Heart right ventricle (tissue), 16 donors: Measurements from ENCODE around the gene ADAMTSL2. TPM values are rescaled to one million over a fixed set of nuclear protein-coding genes. Genes with fewer than 3 reads are reported as not detected.
A peak's percentile ranks its signal among the peaks of the same experiment; 100 is the strongest.

Experiments used
- ATAC-seq, 8 donors: fragments of 200-7000 bp; cut with Tn5 transposase; one replicate each; pipeline ENCODE4 v1.9.1; 2020; ENCODE audit warnings: mild to moderate bottlenecking in 8 of 8, moderate library complexity in 8 of 8, moderate number of reproducible peaks in 1 of 8
- DNase-seq, 2 donors: peaks; one replicate each; pipeline ENCODE4 v3.0.0-alpha.2; 2020
- H3K27ac ChIP-seq, 10 donors: fragments of 200-600 bp; sonication (generic) in 2 of 10; one replicate each; pipeline versions ENCODE4 v1.5.0 to v1.8.0; 2020 to 2022; ENCODE audit warnings: mild to moderate bottlenecking in 3 of 10
- H3K27me3 ChIP-seq, 7 donors: fragments of 200-600 bp; one replicate each; pipeline ENCODE4 v1.8.0; 2021 to 2022; ENCODE audit warnings: mild to moderate bottlenecking in 2 of 7
- H3K36me3 ChIP-seq, 9 donors: fragments of 200-600 bp; sonication (generic) in 1 of 9; one replicate each; pipeline versions ENCODE4 v1.5.0 to v1.8.0; 2020 to 2022; ENCODE audit warnings: mild to moderate bottlenecking in 2 of 9
- H3K4me1 ChIP-seq, 9 donors: fragments of 200-600 bp; sonication (generic) in 1 of 9; one replicate each; pipeline versions ENCODE4 v1.5.0 to v1.8.0; 2020 to 2022; ENCODE audit warnings: mild to moderate bottlenecking in 4 of 9
- H3K4me3 ChIP-seq, 10 donors: fragments of 200-600 bp; sonication (generic) in 2 of 10; one replicate each; pipeline versions ENCODE4 v1.5.0 to v1.8.0; 2020 to 2022; ENCODE audit warnings: mild to moderate bottlenecking in 7 of 10, moderate library complexity in 2 of 10
- H3K9me3 ChIP-seq, 11 donors: fragments of 200-600 bp in 10 of 11; sonication (generic) in 2 of 11; one replicate each; pipeline versions ENCODE4 v1.5.0 to v1.8.0; 2013 to 2022; ENCODE audit warnings: mild to moderate bottlenecking in 2 of 11, control low read depth in 1 of 11, moderate library complexity in 1 of 11
- WGBS, 2 donors: extraction: QIAGEN DNeasy Blood & Tissue Kit; methylation state at CpG; one replicate each; pipeline ENCODE4 v1.1.7; 2013; ENCODE audit warnings: inconsistent platforms in 1 of 2; 5-methylcytosine and 5-hydroxymethylcytosine counted together
- intact Hi-C, 10 donors: fragments of 100-400 bp; cut with DNase I; formaldehyde crosslinking; loops; one replicate each; pipeline versions ENCODE4 v1.11.1 to v1.14.2; 2022
- polyA plus RNA-seq, 2 donors: library from polyadenylated mRNA; stranded (reverse); fragments of 200-250 nt; gene quantifications; one replicate each; pipeline ENCODE4 v1.2.3, GENCODE V29; 2013
- total RNA-seq, 10 donors: library from RNA; stranded (reverse); fragmentation: NEBNext Ultra II Directional in 3 of 10; extraction: Animal tissue kit (Norgen Biotek cat#: 25700) in 3 of 10; gene quantifications; one replicate each; pipeline versions ENCODE4 v1.2.1 to v1.2.4, GENCODE V29; 2021 to 2023
- TF ChIP-seq, protein P1 (sequence below), 9 donors: fragments of 200-600 bp; sonication (generic) in 2 of 9; IDR thresholded peaks; one replicate each; pipeline versions ENCODE4 v1.5.0 to v1.8.0; 2021 to 2022; ENCODE audit warnings: antibody characterized with exemption in 9 of 9, mild to moderate bottlenecking in 5 of 9, moderate library complexity in 1 of 9
- donor health status: Arrhythmogenic right ventricular cardiomyopathy.
- donor health status: ischemic (EF 13 %, LVEDD 7.1; RV severe dilation, severe dysfunction).
- donor health status: healthy with polysubstance abuse.
- donor health status: DM: no; HTN: yes; CAD: no.
- donor health status: DM: no; HTN: no; CAD: no.
- donor health status: ischemic (EF 25% LVEDD 6.9; RV normal size, moderate dysfunction).
- donor health status: ischemic (EF 25% LVEDD 5.7; RV mildly dilated, moderate dysfunction).
- donor health status: healthy.
- donor health status: DM: yes; HTN: yes; CAD: no.
- donor health status: Ischemic cardiomyopathy.
- donor health status: ischemic (EF 35%, LVEDD 5.7; RV mildly dilated, moderate dysfunction).
- donor health status: nonischemic (EF 11% LVEDD 7.7; RV severe dilation, severe dysfunction).
- donor health status: DM: yes; HTN: yes; CAD: no.
- donor health status: PGD.
- donor health status: ischemic (EF 29% LVEDD 5.4; RV normal size, mild dysfunction).
- donor health status: nonischemic (EF 23%, LVEDD 6.1; RV moderate dilation, normal function).

ADAMTSL2 gene
- total and polyA plus RNA-seq, 12 donors = 2.0 to 9.1 (median 4.5) TPM

GRCh38 chr9:133545494-133546286, 11.2 kb downstream of the ADAMTSL2 start:
- peak overlapping the region in 6 of 10 donors; percentile 14 to 72 (median 55) for H3K27ac ChIP-seq
- intact Hi-C loops = no loop called here
- H3K4me3 ChIP-seq = no peak overlapping the region
- 46% methylated on average over 25 of the region's 25 CpGs for WGBS, 2 donors
- no peaks in the 10 kb centered on the region for H3K9me3 ChIP-seq
- H3K27me3 ChIP-seq = no peaks in the 10 kb centered on the region
- TF ChIP-seq, protein P1, sequence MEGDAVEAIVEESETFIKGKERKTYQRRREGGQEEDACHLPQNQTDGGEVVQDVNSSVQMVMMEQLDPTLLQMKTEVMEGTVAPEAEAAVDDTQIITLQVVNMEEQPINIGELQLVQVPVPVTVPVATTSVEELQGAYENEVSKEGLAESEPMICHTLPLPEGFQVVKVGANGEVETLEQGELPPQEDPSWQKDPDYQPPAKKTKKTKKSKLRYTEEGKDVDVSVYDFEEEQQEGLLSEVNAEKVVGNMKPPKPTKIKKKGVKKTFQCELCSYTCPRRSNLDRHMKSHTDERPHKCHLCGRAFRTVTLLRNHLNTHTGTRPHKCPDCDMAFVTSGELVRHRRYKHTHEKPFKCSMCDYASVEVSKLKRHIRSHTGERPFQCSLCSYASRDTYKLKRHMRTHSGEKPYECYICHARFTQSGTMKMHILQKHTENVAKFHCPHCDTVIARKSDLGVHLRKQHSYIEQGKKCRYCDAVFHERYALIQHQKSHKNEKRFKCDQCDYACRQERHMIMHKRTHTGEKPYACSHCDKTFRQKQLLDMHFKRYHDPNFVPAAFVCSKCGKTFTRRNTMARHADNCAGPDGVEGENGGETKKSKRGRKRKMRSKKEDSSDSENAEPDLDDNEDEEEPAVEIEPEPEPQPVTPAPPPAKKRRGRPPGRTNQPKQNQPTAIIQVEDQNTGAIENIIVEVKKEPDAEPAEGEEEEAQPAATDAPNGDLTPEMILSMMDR (IDR thresholded peaks at IDR 0.05) = no peak
- peak in 1 of 2 donors; percentile 45 for DNase-seq
- peaks cover 0 to 24% (median 0%) of the 10 kb centered on the region in 9 donors for H3K36me3 ChIP-seq
- H3K4me1 ChIP-seq = peaks cover 12 to 43% (median 31%) of the 10 kb centered on the region in 9 donors
- peak; percentile 28 to 77 (median 52) for ATAC-seq

GRCh38 chr9:133546287-133546680, 11.8 kb downstream of the ADAMTSL2 start:
- peaks cover 0 to 20% (median 0%) of the 10 kb centered on the region in 9 donors for H3K36me3 ChIP-seq
- TF ChIP-seq, protein P1 (IDR thresholded peaks at IDR 0.05) = no peak
- H3K4me1 ChIP-seq = peaks cover 12 to 41% (median 30%) of the 10 kb centered on the region in 9 donors
- DNase-seq (no peak), ATAC-seq (peak in 1 of 8 donors; percentile 17)
- 64 to 69% methylated on average over 8 of the region's 8 CpGs for WGBS, 2 donors
- H3K27me3 ChIP-seq = no peaks in the 10 kb centered on the region
- no peak overlapping the region for H3K4me3 ChIP-seq
- intact Hi-C loops = no loop called here
- H3K9me3 ChIP-seq = no peaks in the 10 kb centered on the region
- peak overlapping the region in 3 of 10 donors; percentile 58 to 72 (median 71) for H3K27ac ChIP-seq

- TF ChIP-seq, protein P1 (IDR thresholded peaks at IDR 0.05) = no peak
These were observed 12.6 kb downstream of the ADAMTSL2 start for GRCh38 chr9:133547116-133547515.

DNA sequence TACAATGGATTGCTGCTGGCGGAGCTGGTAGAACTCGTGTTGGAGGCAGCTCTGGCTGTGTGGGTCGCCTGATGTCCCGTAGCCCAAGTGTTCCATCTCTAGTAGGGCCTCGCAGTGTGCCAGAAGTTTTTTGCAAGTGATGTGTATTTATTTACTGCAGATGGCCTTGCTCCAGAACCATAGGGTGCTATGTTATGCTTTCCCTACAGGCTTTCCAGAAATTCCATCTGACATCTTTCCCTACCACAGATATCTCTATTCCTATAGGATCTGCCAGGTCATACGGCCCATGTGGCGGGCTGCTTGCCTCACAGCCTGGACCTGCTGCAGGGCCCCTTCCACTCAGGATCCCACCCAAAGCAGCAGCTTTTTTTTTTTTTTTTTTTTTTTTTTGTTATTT, 16.9 kb downstream of the ADAMTSL2 start:
- H3K4me1 ChIP-seq = peaks cover under 1 to 15% (median 3%) of the 10 kb centered on the region in 9 donors
- TF ChIP-seq, protein P1 (IDR thresholded peaks at IDR 0.05) = no peak
- DNase-seq = no peak
- peaks cover 0 to 33% (median 0%) of the 10 kb centered on the region in 9 donors for H3K36me3 ChIP-seq
- H3K4me3 ChIP-seq = no peak overlapping the region
- no peak for ATAC-seq
- no peak overlapping the region for H3K27ac ChIP-seq
- H3K27me3 ChIP-seq = no peaks in the 10 kb centered on the region
- intact Hi-C loops = no loop called here
- H3K9me3 ChIP-seq = no peaks in the 10 kb centered on the region
- WGBS, 2 donors = 79 to 88% methylated on average over 7 of the region's 7 CpGs

More at GRCh38 chr9:133547116-133547515, 12.6 kb downstream of the ADAMTSL2 start:
- 86 to 90% methylated on average over 15 of the region's 15 CpGs for WGBS, 2 donors
- ATAC-seq = no peak
- H3K27me3 ChIP-seq = no peaks in the 10 kb centered on the region
- no peak overlapping the region for H3K4me3 ChIP-seq
- H3K4me1 ChIP-seq = peaks cover 12 to 37% (median 30%) of the 10 kb centered on the region in 9 donors
- H3K9me3 ChIP-seq = no peaks in the 10 kb centered on the region
- intact Hi-C loops = no loop called here
- no peak for DNase-seq
- H3K27ac ChIP-seq = no peak overlapping the region
- H3K36me3 ChIP-seq = peaks cover 0 to 14% (median 0%) of the 10 kb centered on the region in 9 donors
